ENCODE measurements around the gene CYB5D1.

GRCh38 chr17:7850701-7851437 is 6.9 kb upstream of the CYB5D1 start:
- TF ChIP-seq POLR2AphosphoS5 (IDR thresholded peaks at IDR 0.05; ENCODE audit: low read depth, low read length) = no peak
- peak; percentile 10; the same call in 1 of the 2 replicates for TF ChIP-seq POLR2A (IDR thresholded peaks at IDR 0.05; ENCODE audit: low read depth, low read length)

Data from GM12891 (cell line).